ENCODE data around the gene EPB41.

The EPB41 gene

DNA sequence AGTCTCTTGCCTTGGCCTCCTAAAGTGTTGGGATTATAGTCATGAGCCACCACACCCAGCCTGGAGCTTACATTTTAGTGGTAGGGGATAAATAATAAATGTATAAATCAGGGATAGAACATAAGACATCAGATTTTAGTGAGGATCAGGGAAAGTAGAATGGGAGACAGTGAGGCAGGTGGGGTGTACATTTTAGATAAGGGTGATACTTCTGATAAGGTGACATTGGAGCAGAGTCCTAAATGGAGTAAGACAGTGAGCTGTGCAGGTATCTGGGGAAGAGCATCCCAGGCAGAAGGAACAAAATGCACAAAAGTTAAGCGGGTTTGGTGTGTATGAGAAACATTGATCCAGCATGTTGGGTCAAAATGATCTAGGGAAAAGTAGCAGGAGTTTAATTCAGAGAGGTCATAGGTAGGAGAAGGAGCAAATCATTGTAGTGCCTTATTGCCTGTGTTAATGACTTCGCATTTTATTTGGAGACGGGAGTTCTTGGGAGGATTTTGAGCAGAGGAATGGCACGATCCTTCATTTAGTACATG, 11.1 kb downstream of the EPB41 start:
- no peak overlapping the region for H3K4me3 ChIP-seq (ENCODE audit: low read depth, low read length)
- DNase-seq (ENCODE audit: low read depth), result no peak
- TF ChIP-seq, protein P1, sequence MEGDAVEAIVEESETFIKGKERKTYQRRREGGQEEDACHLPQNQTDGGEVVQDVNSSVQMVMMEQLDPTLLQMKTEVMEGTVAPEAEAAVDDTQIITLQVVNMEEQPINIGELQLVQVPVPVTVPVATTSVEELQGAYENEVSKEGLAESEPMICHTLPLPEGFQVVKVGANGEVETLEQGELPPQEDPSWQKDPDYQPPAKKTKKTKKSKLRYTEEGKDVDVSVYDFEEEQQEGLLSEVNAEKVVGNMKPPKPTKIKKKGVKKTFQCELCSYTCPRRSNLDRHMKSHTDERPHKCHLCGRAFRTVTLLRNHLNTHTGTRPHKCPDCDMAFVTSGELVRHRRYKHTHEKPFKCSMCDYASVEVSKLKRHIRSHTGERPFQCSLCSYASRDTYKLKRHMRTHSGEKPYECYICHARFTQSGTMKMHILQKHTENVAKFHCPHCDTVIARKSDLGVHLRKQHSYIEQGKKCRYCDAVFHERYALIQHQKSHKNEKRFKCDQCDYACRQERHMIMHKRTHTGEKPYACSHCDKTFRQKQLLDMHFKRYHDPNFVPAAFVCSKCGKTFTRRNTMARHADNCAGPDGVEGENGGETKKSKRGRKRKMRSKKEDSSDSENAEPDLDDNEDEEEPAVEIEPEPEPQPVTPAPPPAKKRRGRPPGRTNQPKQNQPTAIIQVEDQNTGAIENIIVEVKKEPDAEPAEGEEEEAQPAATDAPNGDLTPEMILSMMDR (IDR thresholded peaks at IDR 0.05; ENCODE audit: low read depth, low read length, missing control alignments), result no peak
- in situ Hi-C loops (cut with HindIII; ENCODE audit: low sequenced_read_pairs), result no loop called here

DNA sequence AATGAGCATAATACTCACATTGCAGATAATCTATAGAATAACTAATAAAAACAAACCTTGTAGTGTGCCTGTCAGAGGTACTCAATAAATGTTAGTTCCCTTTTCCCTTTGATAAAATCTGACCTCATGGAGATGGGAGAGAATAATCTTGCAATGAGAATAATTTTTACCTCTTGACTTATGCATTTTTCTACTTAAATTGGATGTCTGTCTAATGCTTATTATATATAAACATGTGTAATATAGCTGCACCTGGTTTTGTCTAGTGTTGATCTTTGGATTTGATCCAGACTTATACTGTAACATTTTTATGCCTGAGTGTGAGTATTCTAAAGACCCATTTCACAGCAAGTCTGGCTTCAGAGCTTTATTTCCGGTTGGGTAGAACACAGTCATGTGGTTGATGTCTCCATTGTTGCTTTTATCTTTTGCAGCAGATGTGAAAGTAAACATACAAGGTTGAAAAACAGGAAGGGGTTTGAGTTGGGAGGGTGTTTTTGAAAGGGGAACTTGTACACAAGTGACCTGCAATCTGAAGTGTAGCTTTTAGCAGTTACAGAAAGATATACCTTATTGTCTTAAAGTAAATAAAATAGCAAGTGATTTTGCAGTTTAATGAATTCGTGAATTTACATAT, 12.4 kb downstream of the EPB41 start:
- TF ChIP-seq, protein P1 (IDR thresholded peaks at IDR 0.05; ENCODE audit: low read depth, low read length, missing control alignments), result no peak
- no peak overlapping the region for H3K4me3 ChIP-seq (ENCODE audit: low read depth, low read length)
- in situ Hi-C loops (cut with HindIII; ENCODE audit: low sequenced_read_pairs), result no loop called here
- no peak for DNase-seq (ENCODE audit: low read depth)

DNA sequence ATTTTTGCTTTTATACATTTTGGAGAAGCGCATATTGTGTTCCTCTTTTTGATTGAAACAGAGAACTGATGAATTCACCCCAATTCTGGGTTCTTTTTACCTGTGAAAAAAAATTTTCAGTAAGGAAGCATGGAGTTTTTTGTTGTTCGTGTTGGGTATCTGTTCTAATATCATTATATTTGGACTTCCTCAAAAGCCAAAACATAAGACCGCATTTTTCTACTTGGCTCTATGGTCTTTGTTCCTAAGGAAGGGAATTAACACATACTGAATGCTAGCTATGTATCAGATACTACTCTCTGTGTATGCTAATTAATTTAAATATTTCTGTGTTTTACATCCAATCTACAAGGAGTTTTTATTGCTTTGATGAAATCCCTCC, 12.9 kb downstream of the EPB41 start:
- no peak for DNase-seq (ENCODE audit: low read depth)
- in situ Hi-C loops (cut with HindIII; ENCODE audit: low sequenced_read_pairs), result no loop called here
- TF ChIP-seq, protein P1 (IDR thresholded peaks at IDR 0.05; ENCODE audit: low read depth, low read length, missing control alignments), result no peak
- no peak overlapping the region for H3K4me3 ChIP-seq (ENCODE audit: low read depth, low read length)

DNA sequence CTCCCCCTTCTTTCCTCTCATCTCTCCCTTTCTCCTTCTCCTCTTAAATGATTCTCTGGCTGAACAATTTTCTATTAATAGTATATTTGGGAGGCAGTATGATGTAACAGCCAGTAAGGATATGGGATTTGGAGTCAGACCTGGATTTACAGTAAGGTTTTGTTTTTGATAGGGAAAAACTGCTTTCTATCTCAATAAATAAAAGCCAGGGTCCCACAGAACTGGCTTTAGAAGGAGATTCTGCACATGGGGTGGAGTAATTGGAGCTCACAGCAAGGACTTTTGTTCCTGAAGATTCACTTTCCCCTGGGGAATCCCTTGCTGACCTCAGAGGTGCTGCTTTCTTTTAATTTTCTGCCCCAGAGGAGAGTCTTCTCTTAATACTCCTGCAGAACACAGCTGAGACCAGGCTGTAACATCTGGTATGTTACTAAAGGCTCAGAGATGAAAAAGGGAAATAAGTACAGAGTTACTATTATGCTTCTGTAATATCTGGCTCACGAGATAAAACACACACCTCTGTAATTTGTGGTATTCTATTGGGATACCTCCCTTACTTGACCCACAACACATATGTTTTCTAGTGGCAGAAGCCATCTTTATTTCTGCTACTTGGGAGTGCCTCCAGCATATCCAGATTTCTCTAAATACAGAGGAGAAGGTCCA, 13.4 kb downstream of the EPB41 start:
- TF ChIP-seq, protein P1 (IDR thresholded peaks at IDR 0.05; ENCODE audit: low read depth, low read length, missing control alignments), result no peak
- no peak for DNase-seq (ENCODE audit: low read depth)
- in situ Hi-C loops (cut with HindIII; ENCODE audit: low sequenced_read_pairs), result no loop called here
- no peak overlapping the region for H3K4me3 ChIP-seq (ENCODE audit: low read depth, low read length)

DNA sequence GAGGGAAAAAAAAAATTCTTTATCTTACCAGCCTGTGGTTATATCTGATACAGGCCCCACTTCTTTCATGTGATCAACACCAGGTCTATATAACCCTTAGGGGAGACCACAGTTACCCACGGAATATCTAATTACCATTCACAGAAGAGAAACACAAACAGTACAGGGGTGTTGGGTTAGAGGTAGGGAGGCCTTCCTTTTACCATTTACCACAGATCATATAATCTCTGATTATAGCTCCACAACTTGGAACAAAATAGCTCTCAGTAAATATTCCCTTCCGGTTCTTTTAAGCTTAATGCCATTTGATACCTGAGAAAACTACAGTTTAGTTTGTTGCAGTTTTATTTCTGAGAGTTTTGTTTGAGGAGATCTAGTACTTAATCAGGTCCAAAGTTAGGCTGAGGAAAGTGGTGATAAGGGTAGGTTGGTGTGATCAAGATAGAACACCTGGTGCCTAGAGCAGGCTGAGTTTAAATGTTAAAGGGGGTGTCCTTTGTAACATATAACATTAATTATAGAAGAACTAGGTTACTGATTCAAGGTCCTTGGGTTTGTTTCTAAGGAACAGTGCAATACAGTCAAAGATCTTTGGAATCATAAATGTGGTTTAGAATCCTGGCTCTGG, 14.1 kb downstream of the EPB41 start:
- DNase-seq (ENCODE audit: low read depth), result no peak
- TF ChIP-seq, protein P1 (IDR thresholded peaks at IDR 0.05; ENCODE audit: low read depth, low read length, missing control alignments), result no peak
- in situ Hi-C loops (cut with HindIII; ENCODE audit: low sequenced_read_pairs), result no loop called here
- no peak overlapping the region for H3K4me3 ChIP-seq (ENCODE audit: low read depth, low read length)

DNA sequence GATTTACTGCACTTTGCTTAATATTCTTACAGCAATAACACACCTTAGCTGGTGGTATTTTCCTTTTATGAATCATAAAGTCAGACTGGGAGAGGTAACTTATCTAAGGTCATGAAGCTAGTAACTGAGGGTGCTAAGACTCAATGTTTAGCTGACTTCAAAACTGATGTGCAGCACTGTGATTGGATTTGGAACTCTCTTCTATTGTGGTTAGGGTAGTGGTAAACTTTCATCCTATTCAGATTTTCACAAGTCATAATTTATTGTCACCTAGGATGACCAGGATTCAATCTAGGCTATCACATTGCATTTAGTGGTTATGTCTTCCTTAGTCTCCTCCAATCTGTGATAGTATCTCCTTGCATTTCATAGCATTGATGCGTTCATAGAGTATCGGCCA, 18.9 kb downstream of the EPB41 start:
- DNase-seq (ENCODE audit: low read depth), result no peak
- TF ChIP-seq, protein P1 (IDR thresholded peaks at IDR 0.05; ENCODE audit: low read depth, low read length, missing control alignments), result no peak
- H3K4me3 ChIP-seq (ENCODE audit: low read depth, low read length), result no peak overlapping the region
- in situ Hi-C loops (cut with HindIII; ENCODE audit: low sequenced_read_pairs), result no loop called here

Data from astrocyte of the cerebellum (primary cell).